CD14-positive monocyte (primary cell): ENCODE data around the gene PNN. TPM values are rescaled to one million over a fixed set of nuclear protein-coding genes. Genes with fewer than 3 reads are reported as not detected.
"Not testable (repeated sequence)": the region's sequence is repeated elsewhere in the genome, so short reads cannot be mapped to it uniquely, and the experiment has no call there.

ENCODE experiments used
- DNase-seq, 3 donors: peaks; one replicate each; pipeline ENCODE4 v3.0.0-alpha.2; 2011 to 2022
- H2AFZ ChIP-seq: 2 replicates; pipeline ENCODE4 v1.6.0; 2012; ENCODE audit warnings: mild to moderate bottlenecking, low read depth, low read length, inconsistent platforms; ENCODE audit not compliant: insufficient read depth, poor library complexity, severe bottlenecking
- H3K27ac ChIP-seq, 2 donors: 1 replicate in 1 of 2; 2 replicates in 1 of 2; pipeline ENCODE4 v1.5.1; 2012 to 2013; ENCODE audit warnings: low read length in 2 of 2, control low read depth in 1 of 2, inconsistent platforms in 1 of 2, low read depth in 1 of 2, mild to moderate bottlenecking in 1 of 2
- H3K27me3 ChIP-seq, 2 donors: one replicate each; pipeline versions ENCODE4 v1.6.0 to v1.6.1; 2011 to 2013; ENCODE audit warnings: low read length in 2 of 2; ENCODE audit not compliant: control insufficient read depth in 2 of 2, insufficient read depth in 2 of 2
- H3K36me3 ChIP-seq, 2 donors: replicated peaks in 1 of 2; 1 replicate in 1 of 2; 2 replicates in 1 of 2; pipeline versions ENCODE4 v1.5.1 to v1.6.1; 2012 to 2013; ENCODE audit warnings: low read length in 2 of 2, control low read depth in 1 of 2, inconsistent platforms in 1 of 2, mild to moderate bottlenecking in 1 of 2; ENCODE audit not compliant: insufficient read depth in 2 of 2, control insufficient read depth in 1 of 2
- H3K4me1 ChIP-seq, 2 donors: 1 replicate in 1 of 2; 2 replicates in 1 of 2; pipeline versions ENCODE4 v1.5.1 to v1.6.1; 2012 to 2013; ENCODE audit warnings: low read length in 2 of 2, control low read depth in 1 of 2, inconsistent platforms in 1 of 2, mild to moderate bottlenecking in 1 of 2, moderate library complexity in 1 of 2; ENCODE audit not compliant: insufficient read depth in 2 of 2, control insufficient read depth in 1 of 2
- H3K4me2 ChIP-seq: replicated peaks from 2 replicates; pipeline ENCODE3; 2012; ENCODE audit warnings: low read length, moderate library complexity, mild to moderate bottlenecking; ENCODE audit not compliant: poor library complexity, severe bottlenecking; ENCODE audit errors: extremely low read depth
- H3K4me3 ChIP-seq, 3 experiments: fragments of 200-600 bp in 1 of 3; sonication (generic) in 1 of 3; replicated peaks in 1 of 3; 1 replicate in 2 of 3; 2 replicates in 1 of 3; pipeline ENCODE4 v1.5.1; 2011 to 2013; ENCODE audit warnings: low read length in 3 of 3, mild to moderate bottlenecking in 3 of 3, control low read depth in 2 of 3, low read depth in 2 of 3, inconsistent platforms in 1 of 3, moderate library complexity in 1 of 3
- H3K79me2 ChIP-seq: 2 replicates; pipeline ENCODE4 v1.6.0; 2012; ENCODE audit warnings: mild to moderate bottlenecking, control low read depth, inconsistent platforms, low read length, moderate library complexity; ENCODE audit not compliant: insufficient read depth
- H3K9ac ChIP-seq: 2 replicates; pipeline ENCODE4 v1.6.0; 2017; ENCODE audit warnings: low read length, mild to moderate bottlenecking; ENCODE audit not compliant: insufficient read depth, poor library complexity, severe bottlenecking
- H3K9me3 ChIP-seq, 2 donors: replicated peaks in 1 of 2; 1 replicate in 1 of 2; 2 replicates in 1 of 2; pipeline versions ENCODE4 v1.5.1 to v1.6.1; 2012 to 2013; ENCODE audit warnings: low read length in 2 of 2, control low read depth in 1 of 2; ENCODE audit not compliant: control insufficient read depth in 1 of 2, insufficient read depth in 1 of 2
- H4K20me1 ChIP-seq: 2 replicates; pipeline ENCODE4 v1.6.0; 2012; ENCODE audit warnings: mild to moderate bottlenecking, low read length, control low read depth, moderate library complexity; ENCODE audit not compliant: insufficient read depth
- H3K27ac Mint-ChIP-seq, 7 donors: one replicate each; pipeline ENCODE4 v1.8.0; 2020; ENCODE audit warnings: mild to moderate bottlenecking in 7 of 7, mixed read lengths in 7 of 7, moderate library complexity in 6 of 7, inconsistent platforms in 2 of 7
- H3K27me3 Mint-ChIP-seq, 3 donors: one replicate each; pipeline ENCODE4 v1.8.0; 2021 to 2022; ENCODE audit warnings: low read depth in 3 of 3, mild to moderate bottlenecking in 3 of 3, mixed read lengths in 3 of 3, moderate library complexity in 3 of 3, inconsistent platforms in 1 of 3
- H3K36me3 Mint-ChIP-seq, 2 donors: one replicate each; pipeline ENCODE4 v1.8.0; 2020; ENCODE audit warnings: mixed read lengths in 2 of 2, inconsistent platforms in 1 of 2, mild to moderate bottlenecking in 1 of 2
- H3K4me1 Mint-ChIP-seq: one replicate; pipeline ENCODE4 v1.8.0; 2020; ENCODE audit warnings: mild to moderate bottlenecking, mixed read lengths
- H3K4me3 Mint-ChIP-seq, 2 donors: one replicate each; pipeline ENCODE4 v1.8.0; 2020; ENCODE audit warnings: mild to moderate bottlenecking in 2 of 2, mixed read lengths in 2 of 2, moderate library complexity in 1 of 2
- H3K9me3 Mint-ChIP-seq, 7 donors: one replicate each; pipeline ENCODE4 v1.8.0; 2020 to 2022; ENCODE audit warnings: mixed read lengths in 7 of 7, mild to moderate bottlenecking in 6 of 7, moderate library complexity in 6 of 7, inconsistent platforms in 2 of 7
- whole genome bisulfite sequencing: methylation state at CpG from one replicate; pipeline ENCODE4 v1.1.5; 2013; ENCODE audit warnings: missing lambda C conversion rate; ENCODE audit not compliant: insufficient coverage; 5-methylcytosine and 5-hydroxymethylcytosine counted together
- intact Hi-C, 2 donors: fragments of 100-400 bp; cut with micrococcal nuclease; formaldehyde crosslinking; loops; one replicate each; pipeline versions ENCODE4 v1.15.0 to v1.15.1; 2023
- polyA plus RNA-seq, 3 donors: library from polyadenylated mRNA; depleted of rRNA in 1 of 3; unstranded in 2 of 3; stranded (reverse) in 1 of 3; fragments of 300-500 nt in 2 of 3; fragments of >200 nt in 1 of 3; fragmentation: Illumina TruSeq in 2 of 3; gene quantifications; 1 replicate in 2 of 3; 2 replicates in 1 of 3; pipeline ENCODE4 v1.2.3, GENCODE V29; 2012 to 2021
- TF ChIP-seq, protein P1 (sequence below): fragments of 200-600 bp; IDR thresholded peaks from one replicate; pipeline ENCODE4 v1.8.0; 2022; ENCODE audit warnings: antibody characterized with exemption, mild to moderate bottlenecking

Gene PNN
- polyA plus RNA-seq, 3 donors, result 4.7 to 34.9 (median 9.0) TPM

DNA sequence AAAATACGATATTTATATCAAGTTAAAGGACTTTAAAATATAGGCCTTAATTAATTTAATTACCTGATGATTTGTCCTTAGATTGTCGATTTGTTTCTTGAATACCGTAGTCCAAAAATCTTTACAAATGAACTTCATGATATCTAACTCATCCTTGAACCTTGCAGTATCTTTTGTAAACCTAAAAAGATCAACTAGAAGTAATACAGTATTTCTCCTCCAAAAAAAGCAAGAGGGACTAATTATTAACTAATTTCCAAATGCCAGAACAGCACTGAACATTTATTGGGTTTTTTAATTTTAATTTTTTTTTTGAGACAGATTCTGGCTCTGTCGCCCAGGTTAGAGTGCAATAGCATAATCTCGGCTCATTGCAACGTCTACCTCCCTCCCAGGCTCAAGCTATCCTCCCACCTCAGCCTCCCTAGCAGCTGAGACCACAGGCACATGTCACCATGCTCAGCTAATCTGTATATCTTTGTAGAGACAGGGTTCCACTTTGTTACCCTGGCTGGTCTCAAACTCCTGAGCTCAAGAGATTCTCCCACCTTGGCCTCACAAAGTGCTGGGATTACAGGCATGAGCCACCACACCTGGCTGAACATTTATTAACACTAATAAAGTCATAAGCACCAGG, 16.7 kb upstream of the PNN start:
- Histone ChIP-seq H2AFZ (no peak overlapping the region), H3K4me1 (no peaks in the 10 kb centered on the region), H3K27ac (no peak overlapping the region), H3K36me3 (peaks cover 69 to 95% of the 10 kb centered on the region in 2 donors), H4K20me1 (peaks cover 22% of the 10 kb centered on the region), H3K4me2 (no peak overlapping the region), H3K9me3 (no peaks in the 10 kb centered on the region), H3K4me3 (no peak overlapping the region), H3K79me2 (peaks cover 25% of the 10 kb centered on the region), H3K9ac (no peak overlapping the region), H3K27me3 (no peaks in the 10 kb centered on the region)
- WGBS, result no CpG with 5 or more reads among the region's 6 CpGs
- H3K27ac Mint-ChIP-seq, result peak overlapping the region in 1 of 7 donors; percentile 36
- TF ChIP-seq, protein P1, sequence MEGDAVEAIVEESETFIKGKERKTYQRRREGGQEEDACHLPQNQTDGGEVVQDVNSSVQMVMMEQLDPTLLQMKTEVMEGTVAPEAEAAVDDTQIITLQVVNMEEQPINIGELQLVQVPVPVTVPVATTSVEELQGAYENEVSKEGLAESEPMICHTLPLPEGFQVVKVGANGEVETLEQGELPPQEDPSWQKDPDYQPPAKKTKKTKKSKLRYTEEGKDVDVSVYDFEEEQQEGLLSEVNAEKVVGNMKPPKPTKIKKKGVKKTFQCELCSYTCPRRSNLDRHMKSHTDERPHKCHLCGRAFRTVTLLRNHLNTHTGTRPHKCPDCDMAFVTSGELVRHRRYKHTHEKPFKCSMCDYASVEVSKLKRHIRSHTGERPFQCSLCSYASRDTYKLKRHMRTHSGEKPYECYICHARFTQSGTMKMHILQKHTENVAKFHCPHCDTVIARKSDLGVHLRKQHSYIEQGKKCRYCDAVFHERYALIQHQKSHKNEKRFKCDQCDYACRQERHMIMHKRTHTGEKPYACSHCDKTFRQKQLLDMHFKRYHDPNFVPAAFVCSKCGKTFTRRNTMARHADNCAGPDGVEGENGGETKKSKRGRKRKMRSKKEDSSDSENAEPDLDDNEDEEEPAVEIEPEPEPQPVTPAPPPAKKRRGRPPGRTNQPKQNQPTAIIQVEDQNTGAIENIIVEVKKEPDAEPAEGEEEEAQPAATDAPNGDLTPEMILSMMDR, result no peak
- no peak overlapping the region for H3K4me3 Mint-ChIP-seq
- peaks cover 0 to 1% (median 0%) of the 10 kb centered on the region in 7 donors for H3K9me3 Mint-ChIP-seq
- intact Hi-C loops, result no loop called here
- H3K27me3 Mint-ChIP-seq, result peaks cover 0 to 3% (median 0%) of the 10 kb centered on the region in 3 donors
- peaks cover 51 to 79% of the 10 kb centered on the region in 2 donors for H3K36me3 Mint-ChIP-seq
- peaks cover 3% of the 10 kb centered on the region for H3K4me1 Mint-ChIP-seq
- no peak for DNase-seq

DNA sequence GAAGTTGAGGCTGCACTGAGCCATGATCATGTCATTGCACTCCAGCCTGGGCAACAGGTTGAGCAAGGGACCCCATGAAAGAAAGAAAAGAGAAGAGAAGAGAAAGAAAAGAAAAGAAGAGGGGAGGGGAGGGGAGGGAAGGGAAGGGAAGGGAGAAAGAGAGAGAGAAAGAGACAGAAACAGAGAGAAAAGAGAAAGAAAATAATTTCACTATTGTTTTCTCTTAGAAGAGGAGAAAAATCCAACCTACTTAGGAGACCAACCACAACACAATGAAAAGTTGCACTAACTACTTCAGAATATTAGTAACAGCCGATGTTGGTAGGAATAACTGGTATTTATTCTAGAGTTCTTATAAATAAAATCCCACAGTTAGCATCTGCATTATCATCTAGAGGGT, 14.6 kb upstream of the PNN start:
- TF ChIP-seq, protein P1, result no peak
- no peak overlapping the region for H2AFZ ChIP-seq
- Mint-ChIP-seq H3K4me1 (peaks cover 3% of the 10 kb centered on the region), H3K9me3 (peaks cover 0 to 1% (median 0%) of the 10 kb centered on the region in 7 donors), H3K36me3 (peaks cover 45 to 75% of the 10 kb centered on the region in 2 donors), H3K4me3 (no peak overlapping the region), H3K27me3 (peaks cover 0 to 5% (median 0%) of the 10 kb centered on the region in 3 donors), H3K27ac (peak overlapping the region in 2 of 7 donors; percentile 61 to 76)
- H3K9me3 ChIP-seq, result no peaks in the 10 kb centered on the region
- no peak for DNase-seq
- peaks cover 59 to 100% of the 10 kb centered on the region in 2 donors for H3K36me3 ChIP-seq
- peaks cover 44% of the 10 kb centered on the region for H3K79me2 ChIP-seq
- H3K4me3 ChIP-seq, result no peak overlapping the region
- H3K27ac ChIP-seq, result no peak overlapping the region
- intact Hi-C loops, result no loop called here
- H3K9ac ChIP-seq, result no peak overlapping the region
- H3K4me1 ChIP-seq, result no peaks in the 10 kb centered on the region
- H4K20me1 ChIP-seq, result peaks cover 22% of the 10 kb centered on the region
- no CpG with 5 or more reads among the region's 1 CpG for WGBS
- H3K4me2 ChIP-seq, result no peak overlapping the region
- no peaks in the 10 kb centered on the region for H3K27me3 ChIP-seq

DNA sequence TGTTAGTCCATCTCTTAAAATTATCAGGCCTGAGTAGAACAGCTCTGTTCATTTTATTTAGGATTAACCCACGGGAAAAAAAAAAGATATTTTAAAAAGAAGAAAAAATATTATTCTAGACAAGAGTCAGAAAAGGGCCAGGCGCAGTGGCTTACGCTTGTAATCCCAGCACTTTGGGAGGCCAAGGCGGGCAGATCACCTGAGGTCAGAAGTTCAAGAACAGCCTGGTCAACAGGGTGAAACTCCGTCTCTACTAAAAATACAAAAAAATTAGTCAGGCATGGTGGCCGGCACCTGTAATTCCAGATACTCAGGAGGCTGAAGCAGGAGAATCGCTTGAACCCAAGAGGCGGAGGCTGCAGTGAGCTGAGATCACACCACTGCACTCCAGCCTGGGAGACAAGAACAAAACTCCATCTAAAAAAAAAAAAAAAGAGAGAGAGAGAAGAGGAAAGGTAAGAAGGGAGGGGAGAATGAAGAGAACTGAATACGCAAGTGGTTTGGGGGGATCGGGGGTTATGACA, 7.2 kb upstream of the PNN start:
- peaks cover 7 to 38% of the 10 kb centered on the region in 2 donors for H3K36me3 ChIP-seq
- H3K4me2 ChIP-seq, H3K4me3 Mint-ChIP-seq, intact Hi-C loops, H3K27ac ChIP-seq, H3K9me3 Mint-ChIP-seq, H2AFZ ChIP-seq, H4K20me1 ChIP-seq, H3K9ac ChIP-seq, H3K27me3 ChIP-seq, DNase-seq, H3K4me3 ChIP-seq, H3K27me3 Mint-ChIP-seq, H3K9me3 ChIP-seq: not testable (repeated sequence)
- H3K36me3 Mint-ChIP-seq, result peaks cover 17 to 34% of the 10 kb centered on the region in 2 donors
- peaks cover 16 to 23% of the 10 kb centered on the region in 2 donors for H3K4me1 ChIP-seq
- H3K4me1 Mint-ChIP-seq, result peaks cover 24% of the 10 kb centered on the region
- 100% methylated on average over 2 of the region's 10 CpGs for WGBS
- peak overlapping the region in 2 of 7 donors; percentile 35 to 39 for H3K27ac Mint-ChIP-seq
- peaks cover 64% of the 10 kb centered on the region for H3K79me2 ChIP-seq
